HepG2 (cell line): ENCODE data around the gene RINL. TPM values are rescaled to one million over a fixed set of nuclear protein-coding genes. Genes with fewer than 3 reads are reported as not detected.
A peak's percentile ranks its signal among the peaks of the same experiment; 100 is the strongest.

Experiments used
- ATAC-seq: fragments of 200-7000 bp; cut with Tn5 transposase; 3 replicates; pipeline ENCODE4 v1.9.1; 2020; ENCODE audit warnings: mild to moderate bottlenecking, moderate library complexity
- BruUV-seq: library from RNA; stranded (reverse); fragments of 400-500 nt; replicated peaks from 2 replicates; lab custom pipeline; 2021; lab: Mats Ljungman, UMichigan
- CTCF ChIA-PET: fragments of 300-600 bp; formaldehyde crosslinking; extraction: SDS; loops from one replicate; lab custom pipeline; 2021; ENCODE audit warnings: low total read pairs, inconsistent platforms, low intra/inter-chr PET ratio; lab: Yijun Ruan, JAX
- POLR2A ChIA-PET: fragments of 350-600 bp; sonication (Branson Sonifier 250); formaldehyde crosslinking; loops from one replicate; lab custom pipeline; 2020; ENCODE audit warnings: antibody characterized with exemption, inconsistent platforms; lab: Yijun Ruan, JAX
- DNase-seq: peaks from one replicate; pipeline ENCODE4 v3.0.0-alpha.2; 2015; ENCODE audit warnings: low spot score
- FAIRE-seq: peaks from 3 replicates; lab custom pipeline; 2011; peaks lifted over from hg19 to GRCh38; lab: Jason Lieb, UNC
- H2AFZ ChIP-seq: one replicate; pipeline ENCODE4 v1.6.1; 2011; ENCODE audit warnings: low read length, inconsistent platforms
- H3K27ac ChIP-seq: fragments of 300-600 bp; 3 replicates; pipeline ENCODE4 v1.8.0; 2011; ENCODE audit warnings: mixed run types, mild to moderate bottlenecking, mixed read lengths, low read length, inconsistent platforms; ENCODE audit not compliant: insufficient read depth; ENCODE audit errors: extremely low read length
- H3K27me3 ChIP-seq, 2 experiments: fragments of 200-600 bp in 1 of 2; 2 replicates in 1 of 2; 3 replicates in 1 of 2; pipeline versions ENCODE4 v1.6.0 to v1.8.0; 2011; ENCODE audit warnings: low read length in 2 of 2, mild to moderate bottlenecking in 2 of 2, moderate library complexity in 2 of 2, inconsistent platforms in 1 of 2; ENCODE audit not compliant: insufficient read depth in 2 of 2, control insufficient read depth in 1 of 2
- H3K36me3 ChIP-seq, 2 experiments: fragments of 200-600 bp in 1 of 2; replicated peaks in 1 of 2; 2 replicates in 1 of 2; 3 replicates in 1 of 2; pipeline versions ENCODE4 v1.5.1 to v1.8.0; 2011; ENCODE audit warnings: low read length in 2 of 2, inconsistent platforms in 1 of 2; ENCODE audit not compliant: insufficient read depth in 2 of 2, control insufficient read depth in 1 of 2
- H3K4me1 ChIP-seq: 2 replicates; pipeline ENCODE4 v1.5.1; 2012; ENCODE audit warnings: low read length, inconsistent platforms; ENCODE audit not compliant: insufficient read depth
- H3K4me2 ChIP-seq: 2 replicates; pipeline ENCODE4 v1.6.0; 2011; ENCODE audit warnings: low read depth, low read length, inconsistent platforms
- H3K4me3 ChIP-seq, 3 experiments: fragments of 200-600 bp in 1 of 3; sonication (generic), shearing (Covaris generic) in 1 of 3; replicated peaks in 1 of 3; 2 replicates each; pipeline ENCODE4 v1.5.1; 2011 to 2016; ENCODE audit warnings: low read length in 3 of 3, inconsistent platforms in 2 of 3, low read depth in 2 of 3, mild to moderate bottlenecking in 2 of 3, control low read depth in 1 of 3, mixed read lengths in 1 of 3; ENCODE audit not compliant: insufficient read depth in 1 of 3
- H3K79me2 ChIP-seq: one replicate; pipeline ENCODE4 v1.6.1; 2011; ENCODE audit warnings: low read length, inconsistent platforms; ENCODE audit not compliant: insufficient read depth
- H3K9ac ChIP-seq: 2 replicates; pipeline ENCODE4 v1.6.0; 2011; ENCODE audit warnings: mild to moderate bottlenecking, low read depth, low read length, inconsistent platforms; ENCODE audit not compliant: insufficient read depth
- H3K9me3 ChIP-seq: 2 replicates; pipeline ENCODE4 v1.5.1; 2012; ENCODE audit warnings: mild to moderate bottlenecking, low read length
- H4K20me1 ChIP-seq: 2 replicates; pipeline ENCODE4 v1.6.0; 2011; ENCODE audit warnings: inconsistent platforms, mild to moderate bottlenecking, low read length, moderate library complexity; ENCODE audit not compliant: insufficient read depth
- EEA1 ChIP-seq: sonication (generic); formaldehyde crosslinking; IDR thresholded peaks from 2 replicates; pipeline ENCODE4 v1.5.1; 2020; ENCODE audit warnings: mild to moderate bottlenecking, missing genetic modification reagents, borderline replicate concordance
- HOXA3 ChIP-seq: sonication (generic); formaldehyde crosslinking; IDR thresholded peaks from 2 replicates; pipeline ENCODE4 v1.5.0; 2020; ENCODE audit warnings: missing genetic modification reagents
- NR1H2 ChIP-seq: sonication (generic); formaldehyde crosslinking; IDR thresholded peaks from 2 replicates; pipeline ENCODE4 v1.8.1; 2022; ENCODE audit warnings: low read depth, missing genetic modification reagents, borderline replicate concordance
- PHF8 ChIP-seq: sonication (generic); formaldehyde crosslinking; IDR thresholded peaks from 2 replicates; pipeline ENCODE4 v1.5.0; 2020; ENCODE audit warnings: missing genetic modification reagents
- POLR2AphosphoS2 ChIP-seq: IDR thresholded peaks from 2 replicates; pipeline ENCODE4 v1.6.1; 2011; ENCODE audit warnings: low read depth, low read length, improper control_type of control experiment
- SOX6 ChIP-seq, 2 experiments: fragments of 450-650 bp in 1 of 2; sonication (generic) in 1 of 2; formaldehyde crosslinking in 1 of 2; IDR thresholded peaks; 2 replicates each; pipeline versions ENCODE4 v1.4.0 to v1.6.1; 2017 to 2020; ENCODE audit warnings: antibody characterized with exemption in 1 of 2, mild to moderate bottlenecking in 1 of 2, missing genetic modification reagents in 1 of 2
- ZBTB42 ChIP-seq: sonication (generic); formaldehyde crosslinking; IDR thresholded peaks from 2 replicates; pipeline ENCODE4 v1.5.0; 2020; ENCODE audit warnings: mild to moderate bottlenecking, missing genetic modification reagents
- ZNF788 ChIP-seq: sonication (generic); formaldehyde crosslinking; IDR thresholded peaks from 2 replicates; pipeline ENCODE4 v1.5.0; 2020; ENCODE audit warnings: mild to moderate bottlenecking, missing genetic modification reagents, borderline replicate concordance
- WGBS: methylation state at CpG from one replicate; pipeline ENCODE4 v1.1.6; 2017; ENCODE audit warnings: low lambda C conversion rate; 5-methylcytosine and 5-hydroxymethylcytosine counted together
- in situ Hi-C: cut with HindIII; loops from 2 replicates; pipeline ENCODE4 v1.10.0; 2017; ENCODE audit warnings: low pct_unique_long_range_greater_than_20kb; ENCODE audit not compliant: extremely low pct_ligation_motif_present
- intact Hi-C: fragments of 100-400 bp; cut with micrococcal nuclease; formaldehyde crosslinking; loops from one replicate; pipeline ENCODE4 v1.10.0; 2022; ENCODE audit not compliant: unreplicated experiment
- polyA plus RNA-seq, 8 experiments: library from polyadenylated mRNA; depleted of rRNA in 3 of 8; stranded (reverse) in 7 of 8; unstranded in 1 of 8; fragments of >200 nt; fragmentation: Illumina TruSeq in 4 of 8; extraction: Trizol in 4 of 8; gene quantifications; 2 replicates each; pipeline versions ENCODE4 v1.2.1 to v1.2.3, GENCODE V29; 2011 to 2016; ENCODE audit warnings: low read depth in 4 of 8, missing spikeins in 1 of 8, mixed read lengths in 1 of 8; ENCODE audit not compliant: insufficient read depth in 1 of 8
- total RNA-seq, 5 experiments: library from RNA; depleted of rRNA; stranded (reverse); fragments of >200 nt; fragmentation: Illumina TruSeq; extraction: Trizol; gene quantifications; 2 replicates each; pipeline ENCODE4 v1.2.3, GENCODE V29; 2016; ENCODE audit warnings: low read depth in 1 of 5

Gene RINL
- total and polyA plus RNA-seq, 2 of the 13 experiments (the other 11 are each of a cell fraction or from before 2014, with no cell fraction given) = 11.4 to 18.0 TPM

DNA sequence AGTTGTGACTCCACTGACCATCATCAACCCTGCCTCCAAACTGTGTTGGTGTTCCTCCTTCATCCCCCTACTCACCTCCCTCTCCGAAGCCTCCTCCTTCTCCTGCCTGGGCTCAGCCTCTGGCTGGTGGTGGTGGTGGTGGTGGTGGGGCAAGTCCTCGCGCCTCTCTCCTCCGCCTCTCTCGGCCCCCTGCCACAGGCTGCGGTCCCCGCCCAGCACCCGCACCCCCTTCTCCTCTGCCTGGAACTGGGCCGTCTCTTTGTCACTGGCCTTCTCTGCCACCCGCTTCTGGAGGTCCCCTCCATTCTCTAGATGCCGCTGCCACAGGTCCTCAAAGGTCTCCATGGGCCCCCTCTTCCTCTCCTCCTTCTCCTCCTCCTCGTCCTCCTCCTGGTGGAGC, 32.4 kb upstream of the RINL start (continued):
- TF ChIP-seq SOX6 (IDR thresholded peaks at IDR 0.05) (no peak), SOX6 (CRISPR knock-in tag; IDR thresholded peaks at IDR 0.05) (no peak), EEA1 (CRISPR knock-in tag) (no peak), HOXA3 (CRISPR knock-in tag) (no peak), NR1H2 (CRISPR knock-in tag) (no peak), ZBTB42 (no peak), PHF8 (CRISPR knock-in tag) (no peak)
- TF ChIP-seq, all 625 proteins: peak for 0

DNA sequence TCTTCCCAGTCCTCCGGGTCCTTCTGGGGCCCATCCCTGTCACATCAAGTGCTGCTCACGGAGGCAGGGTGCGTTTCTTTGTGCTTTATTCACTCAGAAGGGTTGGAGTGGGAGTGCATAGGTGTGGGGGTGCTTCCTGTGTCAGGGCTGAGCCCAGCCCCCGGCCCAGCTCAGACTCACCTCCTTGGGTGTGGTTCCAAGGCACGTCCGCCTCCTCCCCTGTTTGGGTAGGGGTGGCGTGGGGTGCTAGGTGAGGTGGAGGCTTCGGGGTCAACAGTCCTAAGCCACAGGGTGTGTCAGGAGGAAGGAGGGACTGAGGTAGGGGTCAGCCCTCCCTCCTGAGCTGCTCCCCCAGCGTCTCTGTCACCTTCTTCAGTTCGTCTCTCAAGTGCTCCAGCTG, 30.8 kb upstream of the RINL start:
- intact Hi-C loops = no loop called here
- Histone ChIP-seq H3K27me3 (no peaks in the 10 kb centered on the region), H3K4me2 (no peak overlapping the region), H3K4me3 (no peak overlapping the region), H3K79me2 (no peaks in the 10 kb centered on the region), H3K4me1 (0 out of 2 replicates have a peak, but pooled peaks cover 10% of the 10 kb centered on the region), H3K9ac (no peak overlapping the region), H3K27ac (no peak overlapping the region), H4K20me1 (no peaks in the 10 kb centered on the region), H3K36me3 (peaks cover 4 to 12% of the 10 kb centered on the region in 2 experiments; a peak in 3 of 5 replicates), H2AFZ (no peak overlapping the region), H3K9me3 (no peaks in the 10 kb centered on the region)
- CTCF ChIA-PET = no interaction called here
- no peak for DNase-seq
- in situ Hi-C loops = loop anchor here (25.0 kb wide), 1 partner anchor 172 kb away; the partner anchor contains the start of gene CAPN12
- WGBS = 93% methylated on average over 6 of the region's 10 CpGs
- no peak for ATAC-seq
- TF ChIP-seq ZNF788 (CRISPR knock-in tag) (no peak), POLR2AphosphoS2 (0 out of 2 replicates have a peak, but pooled peaks have one; percentile 39)
- no TSS peak for BruUV-seq
- POLR2A ChIA-PET = interaction anchor here (0.5 to 1.6 kb wide), 2 partner anchors 21 to 194 kb away, joined by 3 to 4 read pairs; partner anchors contain the start of genes MRPS12 and SARS2
- FAIRE-seq = no peak
